Measurements from ENCODE around the gene DCTN3. TPM values are rescaled to one million over a fixed set of nuclear protein-coding genes. Genes with fewer than 3 reads are reported as not detected.

DCTN3 gene
- total RNA-seq, 1 experiment from 2014 or later: 27.5 TPM

DNA sequence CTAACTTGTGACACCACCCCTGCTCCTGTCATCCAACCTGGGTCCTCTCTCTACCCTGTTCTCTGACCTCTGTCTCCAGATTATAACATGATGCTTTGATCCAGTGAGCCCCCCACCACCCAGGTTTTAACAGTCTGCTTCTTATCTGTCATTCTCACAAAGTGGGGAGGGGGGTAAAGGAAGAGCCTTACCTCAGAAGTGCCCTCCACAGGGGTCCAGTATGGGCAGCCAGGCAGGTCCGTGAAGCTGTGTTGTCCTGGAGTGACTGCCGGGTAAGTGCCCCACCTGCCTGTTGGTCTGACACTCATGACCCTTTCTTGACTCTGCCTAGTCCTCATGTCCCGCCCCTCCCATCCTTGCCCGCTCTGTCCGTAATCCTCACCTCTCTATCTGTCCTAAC is 35.1 kb upstream of the DCTN3 start:
- Mint-ChIP-seq H3K27ac (no peak overlapping the region), H3K36me3 (no peaks in the 10 kb centered on the region), H3K9me3 (no peaks in the 10 kb centered on the region), H3K4me1 (peaks cover 29% of the 10 kb centered on the region), H3K27me3 (ENCODE audit: low read depth) (no peaks in the 10 kb centered on the region; the same call in 1 of the 2 replicates), H3K4me3 (no peak overlapping the region)
- POLR2A ChIA-PET: no interaction called here
- ATAC-seq: no peak
- TF ChIP-seq GABPB1 (CRISPR knock-in tag; IDR thresholded peaks at IDR 0.05): no peak
- no peak for TF ChIP-seq MXD4 (CRISPR knock-in tag; IDR thresholded peaks at IDR 0.05; ENCODE audit: borderline replicate concordance)
- no peak for TF ChIP-seq TCF7 (CRISPR knock-in tag; IDR thresholded peaks at IDR 0.05; ENCODE audit: low read depth)
- TF ChIP-seq, protein P1, sequence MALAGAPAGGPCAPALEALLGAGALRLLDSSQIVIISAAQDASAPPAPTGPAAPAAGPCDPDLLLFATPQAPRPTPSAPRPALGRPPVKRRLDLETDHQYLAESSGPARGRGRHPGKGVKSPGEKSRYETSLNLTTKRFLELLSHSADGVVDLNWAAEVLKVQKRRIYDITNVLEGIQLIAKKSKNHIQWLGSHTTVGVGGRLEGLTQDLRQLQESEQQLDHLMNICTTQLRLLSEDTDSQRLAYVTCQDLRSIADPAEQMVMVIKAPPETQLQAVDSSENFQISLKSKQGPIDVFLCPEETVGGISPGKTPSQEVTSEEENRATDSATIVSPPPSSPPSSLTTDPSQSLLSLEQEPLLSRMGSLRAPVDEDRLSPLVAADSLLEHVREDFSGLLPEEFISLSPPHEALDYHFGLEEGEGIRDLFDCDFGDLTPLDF (CRISPR knock-in tag; IDR thresholded peaks at IDR 0.05): no peak
- no peak for TF ChIP-seq NFE2L1 (CRISPR knock-in tag; IDR thresholded peaks at IDR 0.05)
- no peak for TF ChIP-seq TEAD4 (CRISPR knock-in tag; IDR thresholded peaks at IDR 0.05)
- TF ChIP-seq, protein P2, sequence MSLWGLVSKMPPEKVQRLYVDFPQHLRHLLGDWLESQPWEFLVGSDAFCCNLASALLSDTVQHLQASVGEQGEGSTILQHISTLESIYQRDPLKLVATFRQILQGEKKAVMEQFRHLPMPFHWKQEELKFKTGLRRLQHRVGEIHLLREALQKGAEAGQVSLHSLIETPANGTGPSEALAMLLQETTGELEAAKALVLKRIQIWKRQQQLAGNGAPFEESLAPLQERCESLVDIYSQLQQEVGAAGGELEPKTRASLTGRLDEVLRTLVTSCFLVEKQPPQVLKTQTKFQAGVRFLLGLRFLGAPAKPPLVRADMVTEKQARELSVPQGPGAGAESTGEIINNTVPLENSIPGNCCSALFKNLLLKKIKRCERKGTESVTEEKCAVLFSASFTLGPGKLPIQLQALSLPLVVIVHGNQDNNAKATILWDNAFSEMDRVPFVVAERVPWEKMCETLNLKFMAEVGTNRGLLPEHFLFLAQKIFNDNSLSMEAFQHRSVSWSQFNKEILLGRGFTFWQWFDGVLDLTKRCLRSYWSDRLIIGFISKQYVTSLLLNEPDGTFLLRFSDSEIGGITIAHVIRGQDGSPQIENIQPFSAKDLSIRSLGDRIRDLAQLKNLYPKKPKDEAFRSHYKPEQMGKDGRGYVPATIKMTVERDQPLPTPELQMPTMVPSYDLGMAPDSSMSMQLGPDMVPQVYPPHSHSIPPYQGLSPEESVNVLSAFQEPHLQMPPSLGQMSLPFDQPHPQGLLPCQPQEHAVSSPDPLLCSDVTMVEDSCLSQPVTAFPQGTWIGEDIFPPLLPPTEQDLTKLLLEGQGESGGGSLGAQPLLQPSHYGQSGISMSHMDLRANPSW (CRISPR knock-in tag; conservative IDR thresholded peaks at IDR 0.05; ENCODE audit: low read depth): no peak
- no peak for DNase-seq (ENCODE audit: low spot score)
- CTCF ChIA-PET: interaction anchor here (0.7 to 2.6 kb wide), 5 partner anchors 9 to 46 kb away, joined by 3 to 12 read pairs (median 7); partner anchors contain the start of gene GALT

DNA sequence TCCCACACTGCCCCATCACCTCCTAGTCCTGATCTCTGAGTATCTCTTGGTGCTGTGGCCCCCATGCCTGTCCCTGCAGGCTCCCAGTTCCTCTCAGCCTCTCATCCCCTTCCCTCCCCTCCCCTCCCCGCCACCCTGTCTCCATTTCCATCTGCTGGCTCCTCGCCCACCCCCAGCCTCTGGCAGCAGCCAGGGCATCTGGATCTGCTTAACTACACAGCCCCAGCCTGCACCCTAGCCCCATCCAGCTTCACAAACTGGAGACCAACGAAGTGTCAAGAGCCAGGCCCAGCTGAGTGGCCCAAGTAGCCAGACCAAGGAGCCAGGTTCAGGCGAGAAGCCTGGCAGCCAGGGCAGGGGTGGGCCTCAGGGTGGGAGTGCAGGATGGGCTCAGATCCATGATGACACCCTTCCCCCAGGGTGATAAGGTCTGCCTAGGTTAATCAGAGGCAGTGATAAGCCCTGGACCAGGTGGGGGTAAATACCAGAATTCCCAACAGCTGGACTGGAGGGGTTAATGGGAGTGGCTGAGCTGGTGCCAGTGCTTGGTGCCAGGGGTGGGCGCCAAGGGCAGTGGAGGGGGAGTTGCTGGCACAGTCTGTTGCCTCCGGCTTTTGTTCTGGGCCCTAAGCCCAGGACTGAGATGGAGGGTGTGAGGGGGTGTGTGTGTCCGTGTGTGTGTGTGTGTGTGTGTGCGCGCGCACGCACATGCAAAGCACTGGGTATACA is 34.2 kb upstream of the DCTN3 start:
- H3K27ac Mint-ChIP-seq: no peak overlapping the region
- no peaks in the 10 kb centered on the region; the same call in 1 of the 2 replicates for H3K27me3 Mint-ChIP-seq (ENCODE audit: low read depth)

More for the DNA sequence above, 34.2 kb upstream of the DCTN3 start:
- CTCF ChIA-PET: interaction anchor here (0.6 to 4.2 kb wide), 6 partner anchors 10 to 48 kb away, joined by 3 to 31 read pairs (median 6); no protein-coding TSS in a partner anchor
- H3K4me1 Mint-ChIP-seq: peaks cover 29% of the 10 kb centered on the region
- DNase-seq (ENCODE audit: low spot score) (no peak), ATAC-seq (no peak)
- H3K4me3 Mint-ChIP-seq: no peak overlapping the region
- no peaks in the 10 kb centered on the region for H3K9me3 Mint-ChIP-seq
- TF ChIP-seq, protein P3, sequence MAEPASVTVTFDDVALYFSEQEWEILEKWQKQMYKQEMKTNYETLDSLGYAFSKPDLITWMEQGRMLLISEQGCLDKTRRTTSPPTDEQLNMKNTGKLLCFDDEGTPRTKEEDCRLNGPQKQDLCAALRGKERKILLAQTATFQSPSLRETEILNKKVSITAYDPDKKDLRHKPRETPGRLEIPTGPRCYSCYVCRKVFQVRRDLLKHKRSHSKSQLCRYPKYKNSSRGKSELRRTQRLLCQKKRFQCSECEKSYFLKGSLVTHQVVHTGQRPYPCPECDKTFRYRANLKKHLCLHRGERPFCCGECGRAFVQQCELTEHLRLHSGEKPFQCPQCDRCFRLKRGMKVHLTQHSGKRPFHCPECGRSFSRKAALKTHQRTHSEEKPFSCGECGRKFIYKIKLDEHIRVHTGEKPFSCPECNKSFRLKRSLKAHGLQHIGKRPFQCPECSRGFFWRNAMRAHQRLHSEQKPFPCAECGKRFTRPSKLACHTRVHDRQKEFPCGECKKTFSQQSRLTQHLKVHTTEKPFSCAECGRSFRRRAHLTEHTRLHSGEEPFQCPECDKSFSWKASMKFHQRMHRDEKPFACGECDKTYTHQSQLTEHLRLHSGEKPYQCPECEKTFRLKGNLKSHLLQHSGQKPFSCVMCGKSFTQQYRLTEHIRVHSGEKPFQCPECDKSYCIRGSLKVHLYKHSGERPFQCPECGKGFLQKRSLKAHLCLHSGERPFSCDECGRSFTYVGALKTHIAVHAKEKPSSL (CRISPR knock-in tag; conservative IDR thresholded peaks at IDR 0.05): no peak
- TF ChIP-seq ZNF416 (CRISPR knock-in tag; IDR thresholded peaks at IDR 0.05) (no peak), JUN (CRISPR knock-in tag; IDR thresholded peaks at IDR 0.05) (no peak), CBFB (CRISPR knock-in tag; IDR thresholded peaks at IDR 0.05; ENCODE audit: low read depth) (no peak), MYBL2 (CRISPR knock-in tag; IDR thresholded peaks at IDR 0.05) (no peak), ESRRA (CRISPR knock-in tag; IDR thresholded peaks at IDR 0.05; ENCODE audit: borderline replicate concordance) (no peak), PRRX2 (CRISPR knock-in tag; IDR thresholded peaks at IDR 0.05) (no peak), ATF1 (CRISPR knock-in tag; IDR thresholded peaks at IDR 0.05) (no peak), NFE2L1 (CRISPR knock-in tag; IDR thresholded peaks at IDR 0.05) (no peak)
- TF ChIP-seq, protein P4, sequence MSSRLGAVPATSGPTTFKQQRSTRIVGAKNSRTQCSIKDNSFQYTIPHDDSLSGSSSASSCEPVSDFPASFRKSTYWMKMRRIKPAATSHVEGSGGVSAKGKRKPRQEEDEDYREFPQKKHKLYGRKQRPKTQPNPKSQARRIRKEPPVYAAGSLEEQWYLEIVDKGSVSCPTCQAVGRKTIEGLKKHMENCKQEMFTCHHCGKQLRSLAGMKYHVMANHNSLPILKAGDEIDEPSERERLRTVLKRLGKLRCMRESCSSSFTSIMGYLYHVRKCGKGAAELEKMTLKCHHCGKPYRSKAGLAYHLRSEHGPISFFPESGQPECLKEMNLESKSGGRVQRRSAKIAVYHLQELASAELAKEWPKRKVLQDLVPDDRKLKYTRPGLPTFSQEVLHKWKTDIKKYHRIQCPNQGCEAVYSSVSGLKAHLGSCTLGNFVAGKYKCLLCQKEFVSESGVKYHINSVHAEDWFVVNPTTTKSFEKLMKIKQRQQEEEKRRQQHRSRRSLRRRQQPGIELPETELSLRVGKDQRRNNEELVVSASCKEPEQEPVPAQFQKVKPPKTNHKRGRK (CRISPR knock-in tag; IDR thresholded peaks at IDR 0.05; ENCODE audit: borderline replicate concordance): no peak
- TF ChIP-seq, protein P5, sequence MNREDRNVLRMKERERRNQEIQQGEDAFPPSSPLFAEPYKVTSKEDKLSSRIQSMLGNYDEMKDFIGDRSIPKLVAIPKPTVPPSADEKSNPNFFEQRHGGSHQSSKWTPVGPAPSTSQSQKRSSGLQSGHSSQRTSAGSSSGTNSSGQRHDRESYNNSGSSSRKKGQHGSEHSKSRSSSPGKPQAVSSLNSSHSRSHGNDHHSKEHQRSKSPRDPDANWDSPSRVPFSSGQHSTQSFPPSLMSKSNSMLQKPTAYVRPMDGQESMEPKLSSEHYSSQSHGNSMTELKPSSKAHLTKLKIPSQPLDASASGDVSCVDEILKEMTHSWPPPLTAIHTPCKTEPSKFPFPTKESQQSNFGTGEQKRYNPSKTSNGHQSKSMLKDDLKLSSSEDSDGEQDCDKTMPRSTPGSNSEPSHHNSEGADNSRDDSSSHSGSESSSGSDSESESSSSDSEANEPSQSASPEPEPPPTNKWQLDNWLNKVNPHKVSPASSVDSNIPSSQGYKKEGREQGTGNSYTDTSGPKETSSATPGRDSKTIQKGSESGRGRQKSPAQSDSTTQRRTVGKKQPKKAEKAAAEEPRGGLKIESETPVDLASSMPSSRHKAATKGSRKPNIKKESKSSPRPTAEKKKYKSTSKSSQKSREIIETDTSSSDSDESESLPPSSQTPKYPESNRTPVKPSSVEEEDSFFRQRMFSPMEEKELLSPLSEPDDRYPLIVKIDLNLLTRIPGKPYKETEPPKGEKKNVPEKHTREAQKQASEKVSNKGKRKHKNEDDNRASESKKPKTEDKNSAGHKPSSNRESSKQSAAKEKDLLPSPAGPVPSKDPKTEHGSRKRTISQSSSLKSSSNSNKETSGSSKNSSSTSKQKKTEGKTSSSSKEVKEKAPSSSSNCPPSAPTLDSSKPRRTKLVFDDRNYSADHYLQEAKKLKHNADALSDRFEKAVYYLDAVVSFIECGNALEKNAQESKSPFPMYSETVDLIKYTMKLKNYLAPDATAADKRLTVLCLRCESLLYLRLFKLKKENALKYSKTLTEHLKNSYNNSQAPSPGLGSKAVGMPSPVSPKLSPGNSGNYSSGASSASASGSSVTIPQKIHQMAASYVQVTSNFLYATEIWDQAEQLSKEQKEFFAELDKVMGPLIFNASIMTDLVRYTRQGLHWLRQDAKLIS (CRISPR knock-in tag; IDR thresholded peaks at IDR 0.05; ENCODE audit: borderline replicate concordance): no peak
- TF ChIP-seq, protein P1 (CRISPR knock-in tag; IDR thresholded peaks at IDR 0.05): no peak
- POLR2A ChIA-PET: interaction anchor here (1.1 kb wide), 1 partner anchor 10 kb away, joined by 3 read pairs; no protein-coding TSS in a partner anchor
- H3K36me3 Mint-ChIP-seq: peaks cover 4% of the 10 kb centered on the region
